Measurements from ENCODE around the gene MEDAG. TPM values are rescaled to one million over a fixed set of nuclear protein-coding genes. Genes with fewer than 3 reads are reported as not detected.

The MEDAG gene
- total RNA-seq, 4 donors from 2014 or later: 113 to 601 (median 377) TPM

GRCh38 chr13:30906411-30907051 lies 460 bp downstream of the MEDAG start:
- TF ChIP-seq CTCF (IDR thresholded peaks at IDR 0.05): no peak
- DNase-seq (ENCODE audit: low spot score) (no peak), ATAC-seq (ENCODE audit: low FRiP score) (peak; percentile 46)

- ATAC-seq (ENCODE audit: low FRiP score) (no peak), DNase-seq (ENCODE audit: low spot score) (no peak)
Measured at GRCh38 chr13:30907121-30907861, 1.2 kb downstream of the MEDAG start.

GRCh38 chr13:30908416-30908980 lies 2.4 kb downstream of the MEDAG start:
- no peak for TF ChIP-seq CTCF (IDR thresholded peaks at IDR 0.05)
- ATAC-seq (ENCODE audit: low FRiP score) (peak; percentile 23), DNase-seq (ENCODE audit: low spot score) (no peak)

More at GRCh38 chr13:30907121-30907861, 1.2 kb downstream of the MEDAG start:
- TF ChIP-seq CTCF (IDR thresholded peaks at IDR 0.05): no peak

- no peak for TF ChIP-seq CTCF (IDR thresholded peaks at IDR 0.05)
- ATAC-seq (ENCODE audit: low FRiP score) (no peak), DNase-seq (ENCODE audit: low spot score) (no peak)
Measured at GRCh38 chr13:30910676-30911075, 4.6 kb downstream of the MEDAG start.

GRCh38 chr13:30915691-30916541 lies 9.8 kb downstream of the MEDAG start:
- ATAC-seq (ENCODE audit: low FRiP score): no peak
- no peak for TF ChIP-seq CTCF (IDR thresholded peaks at IDR 0.05)
- DNase-seq (ENCODE audit: low spot score): no peak

- DNase-seq (ENCODE audit: low spot score) (no peak), ATAC-seq (ENCODE audit: low FRiP score) (no peak)
- no peak for TF ChIP-seq CTCF (IDR thresholded peaks at IDR 0.05)
Measured at GRCh38 chr13:30916991-30917390, 10.9 kb downstream of the MEDAG start.
